Upper lobe of left lung (tissue), 6 donors: Measurements from ENCODE around the gene GABRG3. TPM values are rescaled to one million over a fixed set of nuclear protein-coding genes. Genes with fewer than 3 reads are reported as not detected.

Experiments used
- ATAC-seq, 2 donors: fragments of 200-7000 bp; cut with Tn5 transposase; one replicate each; pipeline ENCODE4 v1.9.1; 2022; ENCODE audit warnings: mild to moderate bottlenecking in 2 of 2, moderate library complexity in 2 of 2; ENCODE audit not compliant: low FRiP score in 2 of 2
- DNase-seq, 2 donors: peaks; one replicate each; pipeline ENCODE4 v3.0.0-alpha.2; 2019 to 2020
- H3K27ac ChIP-seq, 4 donors: fragments of 200-600 bp; sonication (generic); one replicate each; pipeline ENCODE4 v1.5.1; 2016 to 2019
- H3K27me3 ChIP-seq, 4 donors: fragments of 200-600 bp; sonication (generic); one replicate each; pipeline ENCODE4 v1.5.1; 2017 to 2019
- H3K36me3 ChIP-seq, 4 donors: fragments of 200-600 bp; sonication (generic); one replicate each; pipeline ENCODE4 v1.5.1; 2016 to 2019
- H3K4me1 ChIP-seq, 4 donors: fragments of 200-600 bp; sonication (generic); one replicate each; pipeline ENCODE4 v1.5.1; 2018 to 2019
- H3K4me3 ChIP-seq, 4 donors: fragments of 200-600 bp; sonication (generic); one replicate each; pipeline ENCODE4 v1.5.1; 2017 to 2019; ENCODE audit warnings: mild to moderate bottlenecking in 2 of 4, moderate library complexity in 1 of 4
- H3K9me3 ChIP-seq, 4 donors: fragments of 200-600 bp; sonication (generic); one replicate each; pipeline ENCODE4 v1.5.1; 2018 to 2019
- CTCF ChIP-seq, 6 experiments: fragments of 450-650 bp in 4 of 6; fragments of 200-600 bp in 2 of 6; sonication (generic) in 2 of 6; IDR thresholded peaks; one replicate each; pipeline ENCODE4 v1.5.1; 2016 to 2019; ENCODE audit warnings: antibody characterized with exemption in 6 of 6
- EP300 ChIP-seq, 4 donors: sonication (generic); formaldehyde crosslinking; IDR thresholded peaks; one replicate each; pipeline ENCODE4 v1.5.1; 2017; ENCODE audit warnings: antibody characterized with exemption in 4 of 4, control low read depth in 2 of 4
- POLR2A ChIP-seq, 4 donors: fragments of 450-650 bp; IDR thresholded peaks; one replicate each; pipeline ENCODE4 v1.5.1; 2016 to 2017; ENCODE audit warnings: antibody characterized with exemption in 4 of 4, mild to moderate bottlenecking in 2 of 4
- POLR2AphosphoS5 ChIP-seq, 2 donors: sonication (generic); formaldehyde crosslinking; IDR thresholded peaks; one replicate each; pipeline ENCODE4 v1.5.1; 2017; ENCODE audit warnings: antibody characterized with exemption in 2 of 2
- WGBS, 2 donors: methylation state at CpG; one replicate each; pipeline ENCODE4 v1.1.5; 2017 to 2018; 5-methylcytosine and 5-hydroxymethylcytosine counted together
- total RNA-seq, 6 donors: library from RNA; depleted of rRNA in 4 of 6; stranded (reverse); fragments of >200 nt in 4 of 6; gene quantifications; one replicate each; pipeline versions ENCODE4 v1.1.0 to v1.2.1, GENCODE V29; 2016 to 2021
- donor health status: DM: no; HTN: no; CAD: no; lungs with moderate emphysema.
- donor health status: DM: no; HTN: yes; CAD: no; lungs with severe emphysema.

Gene GABRG3
- total RNA-seq, 6 donors from 2014 or later: not detected

GRCh38 chr15:27458345-27459084 lies 487.5 kb downstream of the GABRG3 start:
- H3K4me1 ChIP-seq: no peaks in the 10 kb centered on the region
- no peak overlapping the region for H3K4me3 ChIP-seq
- H3K9me3 ChIP-seq: no peaks in the 10 kb centered on the region
- H3K27me3 ChIP-seq: no peaks in the 10 kb centered on the region
- DNase-seq (peak in 1 of 2 donors; percentile 15), ATAC-seq (no peak)
- TF ChIP-seq POLR2AphosphoS5 (IDR thresholded peaks at IDR 0.05) (no peak), POLR2A (IDR thresholded peaks at IDR 0.05) (no peak), CTCF (IDR thresholded peaks at IDR 0.05) (no peak), EP300 (IDR thresholded peaks at IDR 0.05) (no peak)
- 85 to 87% methylated on average over 14 of the region's 14 CpGs for WGBS, 2 donors
- H3K27ac ChIP-seq: no peak overlapping the region
- H3K36me3 ChIP-seq: no peaks in the 10 kb centered on the region

- no peaks in the 10 kb centered on the region for H3K4me1 ChIP-seq
- 80 to 82% methylated on average over 4 of the region's 4 CpGs for WGBS, 2 donors
- ATAC-seq (no peak), DNase-seq (no peak)
- H3K4me3 ChIP-seq: no peak overlapping the region
- no peaks in the 10 kb centered on the region for H3K27me3 ChIP-seq
- TF ChIP-seq POLR2A (IDR thresholded peaks at IDR 0.05) (no peak), POLR2AphosphoS5 (IDR thresholded peaks at IDR 0.05) (no peak), CTCF (IDR thresholded peaks at IDR 0.05) (no peak)
- H3K36me3 ChIP-seq: no peaks in the 10 kb centered on the region
- no peak overlapping the region for H3K27ac ChIP-seq
- no peaks in the 10 kb centered on the region for H3K9me3 ChIP-seq
Measured at GRCh38 chr15:27459836-27460235, 488.9 kb downstream of the GABRG3 start.

- H3K27me3 ChIP-seq: no peaks in the 10 kb centered on the region
- ATAC-seq (no peak), DNase-seq (no peak)
- no peak overlapping the region for H3K4me3 ChIP-seq
- H3K9me3 ChIP-seq: no peaks in the 10 kb centered on the region
- no peaks in the 10 kb centered on the region for H3K4me1 ChIP-seq
- H3K27ac ChIP-seq: no peak overlapping the region
- no peak for TF ChIP-seq EP300 (IDR thresholded peaks at IDR 0.05)
- no peak for TF ChIP-seq POLR2AphosphoS5 (IDR thresholded peaks at IDR 0.05)
- no peak for TF ChIP-seq CTCF (IDR thresholded peaks at IDR 0.05)
- WGBS, 2 donors: 73 to 78% methylated on average over 5 of the region's 5 CpGs
- no peaks in the 10 kb centered on the region for H3K36me3 ChIP-seq
Measured at GRCh38 chr15:27461181-27461580, 490.2 kb downstream of the GABRG3 start.

GRCh38 chr15:27463525-27464088 lies 492.6 kb downstream of the GABRG3 start:
- WGBS, 2 donors: 79% methylated on average over 7 to 8 of the region's 8 CpGs
- Histone ChIP-seq H3K27me3 (no peaks in the 10 kb centered on the region), H3K27ac (no peak overlapping the region), H3K9me3 (no peaks in the 10 kb centered on the region), H3K36me3 (no peaks in the 10 kb centered on the region), H3K4me3 (no peak overlapping the region), H3K4me1 (no peaks in the 10 kb centered on the region)
- peak in 1 of 2 donors; percentile 37 for ATAC-seq
- TF ChIP-seq POLR2AphosphoS5 (IDR thresholded peaks at IDR 0.05) (no peak), CTCF (IDR thresholded peaks at IDR 0.05) (no peak), EP300 (IDR thresholded peaks at IDR 0.05) (no peak), POLR2A (IDR thresholded peaks at IDR 0.05) (no peak)
- no peak for DNase-seq
